Neural crest cell (in vitro differentiated cells): ENCODE measurements around the gene SEC24D. TPM values are rescaled to one million over a fixed set of nuclear protein-coding genes. Genes with fewer than 3 reads are reported as not detected.

Experiments used
- DNase-seq: peaks from one replicate; pipeline ENCODE4 v3.0.0; 2021; ENCODE audit warnings: low read depth, mixed read lengths, low spot score
- H3K27ac Mint-ChIP-seq: one replicate; pipeline ENCODE4 v1.8.0; 2021; ENCODE audit warnings: mild to moderate bottlenecking, mixed read lengths; ENCODE audit not compliant: unreplicated experiment
- H3K27me3 Mint-ChIP-seq: 2 replicates; pipeline ENCODE4 v1.8.0; 2021; ENCODE audit warnings: low read depth, mild to moderate bottlenecking, mixed read lengths
- H3K36me3 Mint-ChIP-seq: 2 replicates; pipeline ENCODE4 v1.8.0; 2021; ENCODE audit warnings: low read depth, mild to moderate bottlenecking, mixed read lengths
- H3K4me1 Mint-ChIP-seq: 2 replicates; pipeline ENCODE4 v1.8.0; 2021; ENCODE audit warnings: mixed read lengths
- H3K4me3 Mint-ChIP-seq: one replicate; pipeline ENCODE4 v1.8.0; 2021; ENCODE audit warnings: mild to moderate bottlenecking, mixed read lengths
- H3K9me3 Mint-ChIP-seq: 2 replicates; pipeline ENCODE4 v1.8.0; 2021; ENCODE audit warnings: mixed read lengths
- CTCF ChIP-seq: fragments of 200-600 bp; sonication (generic); conservative IDR thresholded peaks from 2 replicates; pipeline ENCODE4 v1.5.0; 2021; ENCODE audit warnings: antibody characterized with exemption, mild to moderate bottlenecking
- total RNA-seq: library from RNA; stranded (reverse); gene quantifications from 2 replicates; pipeline ENCODE4 v1.2.1, GENCODE V29; 2021

Gene SEC24D
- total RNA-seq, 1 donor from 2014 or later, result 22.9 TPM

- Mint-ChIP-seq H3K27ac (no peak overlapping the region), H3K4me1 (no peaks in the 10 kb centered on the region), H3K27me3 (no peaks in the 10 kb centered on the region), H3K9me3 (no peaks in the 10 kb centered on the region), H3K36me3 (peaks cover 28% of the 10 kb centered on the region), H3K4me3 (no peak overlapping the region)
- no peak for TF ChIP-seq CTCF
- no peak for DNase-seq
Measured at GRCh38 chr4:118814058-118814457, 21.9 kb downstream of the SEC24D start.

GRCh38 chr4:118813561-118813960, 22.4 kb downstream of the SEC24D start:
- no peak for TF ChIP-seq CTCF
- H3K27ac Mint-ChIP-seq, result no peak overlapping the region
- H3K9me3 Mint-ChIP-seq, result no peaks in the 10 kb centered on the region
- no peak for DNase-seq
- H3K27me3 Mint-ChIP-seq, result no peaks in the 10 kb centered on the region
- H3K4me1 Mint-ChIP-seq, result no peaks in the 10 kb centered on the region
- H3K36me3 Mint-ChIP-seq, result peaks cover 30% of the 10 kb centered on the region
- no peak overlapping the region for H3K4me3 Mint-ChIP-seq

- Mint-ChIP-seq H3K27ac (no peak overlapping the region), H3K4me1 (no peaks in the 10 kb centered on the region), H3K4me3 (no peak overlapping the region), H3K9me3 (no peaks in the 10 kb centered on the region), H3K27me3 (no peaks in the 10 kb centered on the region), H3K36me3 (peaks cover 31% of the 10 kb centered on the region)
- no peak for TF ChIP-seq CTCF
- no peak for DNase-seq
Measured at GRCh38 chr4:118811832-118812231, 24.1 kb downstream of the SEC24D start.

- no peaks in the 10 kb centered on the region for H3K9me3 Mint-ChIP-seq
- H3K4me3 Mint-ChIP-seq, result no peak overlapping the region
- no peaks in the 10 kb centered on the region for H3K27me3 Mint-ChIP-seq
- H3K4me1 Mint-ChIP-seq, result no peaks in the 10 kb centered on the region
- no peak for DNase-seq
- peaks cover 31% of the 10 kb centered on the region for H3K36me3 Mint-ChIP-seq
- no peak for TF ChIP-seq CTCF
- no peak overlapping the region for H3K27ac Mint-ChIP-seq
Measured at GRCh38 chr4:118810991-118811764, 24.7 kb downstream of the SEC24D start.

GRCh38 chr4:118807659-118808058, 28.3 kb downstream of the SEC24D start:
- Mint-ChIP-seq H3K36me3 (peaks cover 15% of the 10 kb centered on the region), H3K9me3 (no peaks in the 10 kb centered on the region), H3K4me3 (no peak overlapping the region), H3K27ac (no peak overlapping the region), H3K4me1 (no peaks in the 10 kb centered on the region), H3K27me3 (no peaks in the 10 kb centered on the region)
- DNase-seq, result no peak
- TF ChIP-seq CTCF, result no peak
